ENCODE measurements around the gene SAMD8. TPM values are rescaled to one million over a fixed set of nuclear protein-coding genes. Genes with fewer than 3 reads are reported as not detected.
A peak's percentile ranks its signal among the peaks of the same experiment; 100 is the strongest.

The SAMD8 gene
- total RNA-seq, 1 experiment from 2014 or later, result 23.6 TPM

- Histone ChIP-seq H3K36me3 (ENCODE audit: control insufficient read depth in 1 of 2, insufficient read depth in 2 of 2, low read length in 2 of 2) (no peaks in the 10 kb centered on the region), H4K20me1 (ENCODE audit: insufficient read depth) (no peaks in the 10 kb centered on the region; the same call in 1 of the 2 replicates), H3K9me3 (ENCODE audit: control insufficient read depth in 1 of 2, insufficient read depth in 1 of 2, low read depth in 1 of 2, low read length in 2 of 2) (no peaks in the 10 kb centered on the region), H3K27me3 (ENCODE audit: insufficient read depth, low read length) (no peaks in the 10 kb centered on the region), H3K4me1 (ENCODE audit: control insufficient read depth in 1 of 2, insufficient read depth in 2 of 2, low read length in 2 of 2) (peaks cover 39 to 58% of the 10 kb centered on the region in 2 experiments), H3K4me2 (ENCODE audit: low read length) (0 out of 2 replicates have a peak overlapping the region, but pooled peaks have one; percentile 0), H2AFZ (ENCODE audit: low read depth, low read length, poor library complexity, severe bottlenecking) (no peak overlapping the region), H3K4me3 (replicated peaks in 1 of 2; ENCODE audit: low read depth in 1 of 2, low read length in 2 of 2) (no peak overlapping the region), H3K9ac (ENCODE audit: low read length) (no peak overlapping the region), H3K27ac (ENCODE audit: low read depth, low read length) (no peak overlapping the region), H3K79me2 (ENCODE audit: insufficient read depth, low read length) (peaks cover 55% of the 10 kb centered on the region), H3K9me2 (ENCODE audit: insufficient read depth) (no peaks in the 10 kb centered on the region)
- no TSS peak for BruUV-seq (replicated peaks)
- ChIA-PET RAD21 (ENCODE audit: low non-redundant PET in 1 of 2, low total read pairs in 2 of 2, uncharacterized antibody in 2 of 2, unreplicated experiment in 2 of 2) (no interaction called here), POLR2A (no interaction called here), CTCF (no interaction called here)
- ATAC-seq, result no peak
- TF ChIP-seq TCF7L2 (IDR thresholded peaks at IDR 0.05; ENCODE audit: borderline replicate concordance, extremely low read depth, insufficient read depth, insufficient read length), result no peak
- TF ChIP-seq ZFX (IDR thresholded peaks at IDR 0.05), result no peak
- no peak for TF ChIP-seq EZH2phosphoT487 (IDR thresholded peaks at IDR 0.05; ENCODE audit: borderline replicate concordance)
- TF ChIP-seq SRF (IDR thresholded peaks at IDR 0.05; ENCODE audit: low read depth), result no peak
- no peak for TF ChIP-seq ELF1 (IDR thresholded peaks at IDR 0.05; ENCODE audit: borderline replicate concordance, low read depth)
- TF ChIP-seq, protein P1, sequence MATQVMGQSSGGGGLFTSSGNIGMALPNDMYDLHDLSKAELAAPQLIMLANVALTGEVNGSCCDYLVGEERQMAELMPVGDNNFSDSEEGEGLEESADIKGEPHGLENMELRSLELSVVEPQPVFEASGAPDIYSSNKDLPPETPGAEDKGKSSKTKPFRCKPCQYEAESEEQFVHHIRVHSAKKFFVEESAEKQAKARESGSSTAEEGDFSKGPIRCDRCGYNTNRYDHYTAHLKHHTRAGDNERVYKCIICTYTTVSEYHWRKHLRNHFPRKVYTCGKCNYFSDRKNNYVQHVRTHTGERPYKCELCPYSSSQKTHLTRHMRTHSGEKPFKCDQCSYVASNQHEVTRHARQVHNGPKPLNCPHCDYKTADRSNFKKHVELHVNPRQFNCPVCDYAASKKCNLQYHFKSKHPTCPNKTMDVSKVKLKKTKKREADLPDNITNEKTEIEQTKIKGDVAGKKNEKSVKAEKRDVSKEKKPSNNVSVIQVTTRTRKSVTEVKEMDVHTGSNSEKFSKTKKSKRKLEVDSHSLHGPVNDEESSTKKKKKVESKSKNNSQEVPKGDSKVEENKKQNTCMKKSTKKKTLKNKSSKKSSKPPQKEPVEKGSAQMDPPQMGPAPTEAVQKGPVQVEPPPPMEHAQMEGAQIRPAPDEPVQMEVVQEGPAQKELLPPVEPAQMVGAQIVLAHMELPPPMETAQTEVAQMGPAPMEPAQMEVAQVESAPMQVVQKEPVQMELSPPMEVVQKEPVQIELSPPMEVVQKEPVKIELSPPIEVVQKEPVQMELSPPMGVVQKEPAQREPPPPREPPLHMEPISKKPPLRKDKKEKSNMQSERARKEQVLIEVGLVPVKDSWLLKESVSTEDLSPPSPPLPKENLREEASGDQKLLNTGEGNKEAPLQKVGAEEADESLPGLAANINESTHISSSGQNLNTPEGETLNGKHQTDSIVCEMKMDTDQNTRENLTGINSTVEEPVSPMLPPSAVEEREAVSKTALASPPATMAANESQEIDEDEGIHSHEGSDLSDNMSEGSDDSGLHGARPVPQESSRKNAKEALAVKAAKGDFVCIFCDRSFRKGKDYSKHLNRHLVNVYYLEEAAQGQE (IDR thresholded peaks at IDR 0.05; ENCODE audit: low read depth), result no peak
- no peak for TF ChIP-seq SIN3A (IDR thresholded peaks at IDR 0.05; ENCODE audit: low read depth)
- DNase-seq (ENCODE audit: low read depth, low spot score), result no peak
- intact Hi-C loops (cut with micrococcal nuclease), result no loop called here
Measured at GRCh38 chr10:75140246-75140645, 28.8 kb downstream of the SAMD8 start.

Data from HCT116 (cell line).